ENCODE results near the gene CSPG4.
A peak's percentile ranks its signal among the peaks of the same experiment; 100 is the strongest.

Gene CSPG4

GRCh38 chr15:75669191-75669878, 43.3 kb downstream of the CSPG4 start:
- no peak for TF ChIP-seq CTCF (IDR thresholded peaks at IDR 0.05)
- H3K4me3 ChIP-seq, result no peak overlapping the region
- peak overlapping the region in 1 of 2 donors; percentile 95 for H3K27ac ChIP-seq
- no peak for DNase-seq (ENCODE audit: low spot score)

GRCh38 chr15:75666823-75667501, 45.7 kb downstream of the CSPG4 start:
- Histone ChIP-seq H3K4me3 (peak overlapping the region; percentile 34), H3K27ac (peak overlapping the region; percentile 86 to 93)
- peak; percentile 95 for DNase-seq (ENCODE audit: low spot score)
- TF ChIP-seq CTCF (IDR thresholded peaks at IDR 0.05), result no peak

- no peak for DNase-seq (ENCODE audit: low spot score)
- no peak for TF ChIP-seq CTCF (IDR thresholded peaks at IDR 0.05)
- peak overlapping the region; percentile 12 to 93 for H3K27ac ChIP-seq
- no peak overlapping the region for H3K4me3 ChIP-seq
Observed at GRCh38 chr15:75663931-75664421, 48.7 kb downstream of the CSPG4 start.

GRCh38 chr15:75662823-75663519, 49.7 kb downstream of the CSPG4 start:
- no peak for TF ChIP-seq CTCF (IDR thresholded peaks at IDR 0.05)
- Histone ChIP-seq H3K27ac (peak overlapping the region; percentile 88 to 93), H3K4me3 (no peak overlapping the region)
- DNase-seq (ENCODE audit: low spot score), result no peak

- DNase-seq (ENCODE audit: low spot score), result no peak
- Histone ChIP-seq H3K27ac (peak overlapping the region; percentile 88 to 93), H3K4me3 (peak overlapping the region; percentile 38)
- TF ChIP-seq CTCF (IDR thresholded peaks at IDR 0.05), result no peak
Observed at GRCh38 chr15:75661756-75662140, 50.9 kb downstream of the CSPG4 start.

GRCh38 chr15:75661100-75661755, 51.4 kb downstream of the CSPG4 start:
- H3K4me3 ChIP-seq, result peak overlapping the region; percentile 38
- no peak for TF ChIP-seq CTCF (IDR thresholded peaks at IDR 0.05)

More at GRCh38 chr15:75661100-75661755, 51.4 kb downstream of the CSPG4 start:
- peak; percentile 97 for DNase-seq (ENCODE audit: low spot score)
- peak overlapping the region; percentile 88 to 93 for H3K27ac ChIP-seq

All from coronary artery (tissue), 2 donors.